Kidney capillary endothelial cell (primary cell): Measurements from ENCODE around the gene NLRP9.

ENCODE experiments used
- DNase-seq: peaks from one replicate; pipeline ENCODE4 v3.0.0-alpha.2; 2018; ENCODE audit warnings: low spot score

NLRP9 gene

GRCh38 chr19:55687281-55688201 lies 50.7 kb downstream of the NLRP9 start:
- no peak for DNase-seq

GRCh38 chr19:55686311-55687050 lies 51.7 kb downstream of the NLRP9 start:
- no peak for DNase-seq

- DNase-seq = no peak
These were observed 52.4 kb downstream of the NLRP9 start for GRCh38 chr19:55685776-55686175.

- DNase-seq = no peak
These were observed 53.1 kb downstream of the NLRP9 start for GRCh38 chr19:55684946-55685681.

GRCh38 chr19:55683449-55684261 lies 54.5 kb downstream of the NLRP9 start:
- DNase-seq = no peak

- DNase-seq = no peak
These were observed 56.8 kb downstream of the NLRP9 start for GRCh38 chr19:55681131-55682092.

- DNase-seq = no peak
These were observed 57.7 kb downstream of the NLRP9 start for GRCh38 chr19:55680339-55681130.

- DNase-seq = peak; percentile 58
These were observed 58.6 kb downstream of the NLRP9 start for GRCh38 chr19:55679343-55680257.

GRCh38 chr19:55678121-55678671 lies 60.0 kb downstream of the NLRP9 start:
- DNase-seq = no peak

GRCh38 chr19:55677572-55678028 lies 60.6 kb downstream of the NLRP9 start:
- peak; percentile 10 for DNase-seq

GRCh38 chr19:55676889-55677505 lies 61.2 kb downstream of the NLRP9 start:
- no peak for DNase-seq

- no peak for DNase-seq
These were observed 61.8 kb downstream of the NLRP9 start for GRCh38 chr19:55676383-55676782.

- peak; percentile 16 for DNase-seq
These were observed 62.4 kb downstream of the NLRP9 start for GRCh38 chr19:55675661-55676354.

- peak; percentile 97 for DNase-seq
These were observed 63.2 kb downstream of the NLRP9 start, which contains the start of gene EPN1 for GRCh38 chr19:55674841-55675660. EPN1 (plus strand) TSS chr19:55675226; CDS start chr19:55678628, 3,402 bp downstream.

GRCh38 chr19:55674459-55674840 lies 63.8 kb downstream of the NLRP9 start:
- DNase-seq = no peak

GRCh38 chr19:55673889-55674288 lies 64.3 kb downstream of the NLRP9 start:
- DNase-seq = no peak
